ENCODE data around the gene CFAP100.

- TF ChIP-seq CTCF (IDR thresholded peaks at IDR 0.05) (no peak), EZH2 (IDR thresholded peaks at IDR 0.05) (no peak), EZH2phosphoT487 (IDR thresholded peaks at IDR 0.05) (no peak)
Observed at GRCh38 chr3:126395846-126396513, 1.3 kb downstream of the CFAP100 start.

Data from neural progenitor cell (in vitro differentiated cells).